ENCODE results near the gene POU2F2. TPM values are rescaled to one million over a fixed set of nuclear protein-coding genes. Genes with fewer than 3 reads are reported as not detected.

POU2F2 gene
- total RNA-seq, 1 experiment from 2014 or later, result 6.0 TPM

DNA sequence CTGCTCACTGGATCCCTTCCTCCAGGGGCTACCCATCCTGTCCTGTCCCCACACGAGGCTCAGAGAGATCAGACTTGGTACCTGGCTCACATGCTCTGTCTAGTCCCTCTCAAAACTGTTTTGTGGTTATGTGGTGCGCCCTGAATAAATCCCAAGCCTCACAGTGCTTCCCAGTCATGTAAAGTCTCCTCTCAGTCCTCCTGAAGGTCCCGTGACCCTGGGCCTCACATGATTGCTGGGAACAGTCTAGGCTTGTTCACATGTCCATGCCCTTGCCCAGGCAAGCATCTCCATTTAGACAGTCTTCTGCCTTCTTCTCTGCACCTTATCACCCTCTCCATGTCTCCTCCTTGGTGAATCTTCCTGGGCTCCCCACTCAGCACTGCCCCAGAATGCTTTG is 36.0 kb upstream of the POU2F2 start:
- Mint-ChIP-seq H3K9me3 (no peaks in the 10 kb centered on the region), H3K27ac (no peak overlapping the region), H3K4me3 (no peak overlapping the region), H3K4me1 (no peaks in the 10 kb centered on the region), H3K27me3 (ENCODE audit: low read depth) (peaks cover 14% of the 10 kb centered on the region), H3K36me3 (no peaks in the 10 kb centered on the region)
- ATAC-seq (no peak), DNase-seq (ENCODE audit: low spot score) (no peak)
- ChIA-PET POLR2A (no interaction called here), CTCF (interaction anchor here (1.4 kb wide), 1 partner anchor 9 kb away, joined by 7 read pairs; no protein-coding TSS in a partner anchor)
- TF ChIP-seq ZNF281 (CRISPR knock-in tag; IDR thresholded peaks at IDR 0.05) (no peak), CTCF (IDR thresholded peaks at IDR 0.05) (no peak), CREM (CRISPR knock-in tag; IDR thresholded peaks at IDR 0.05) (no peak), GTF2I (CRISPR knock-in tag; conservative IDR thresholded peaks at IDR 0.05) (no peak), ZNF396 (CRISPR knock-in tag; IDR thresholded peaks at IDR 0.05; ENCODE audit: borderline replicate concordance) (no peak)
- TF ChIP-seq, protein P1, sequence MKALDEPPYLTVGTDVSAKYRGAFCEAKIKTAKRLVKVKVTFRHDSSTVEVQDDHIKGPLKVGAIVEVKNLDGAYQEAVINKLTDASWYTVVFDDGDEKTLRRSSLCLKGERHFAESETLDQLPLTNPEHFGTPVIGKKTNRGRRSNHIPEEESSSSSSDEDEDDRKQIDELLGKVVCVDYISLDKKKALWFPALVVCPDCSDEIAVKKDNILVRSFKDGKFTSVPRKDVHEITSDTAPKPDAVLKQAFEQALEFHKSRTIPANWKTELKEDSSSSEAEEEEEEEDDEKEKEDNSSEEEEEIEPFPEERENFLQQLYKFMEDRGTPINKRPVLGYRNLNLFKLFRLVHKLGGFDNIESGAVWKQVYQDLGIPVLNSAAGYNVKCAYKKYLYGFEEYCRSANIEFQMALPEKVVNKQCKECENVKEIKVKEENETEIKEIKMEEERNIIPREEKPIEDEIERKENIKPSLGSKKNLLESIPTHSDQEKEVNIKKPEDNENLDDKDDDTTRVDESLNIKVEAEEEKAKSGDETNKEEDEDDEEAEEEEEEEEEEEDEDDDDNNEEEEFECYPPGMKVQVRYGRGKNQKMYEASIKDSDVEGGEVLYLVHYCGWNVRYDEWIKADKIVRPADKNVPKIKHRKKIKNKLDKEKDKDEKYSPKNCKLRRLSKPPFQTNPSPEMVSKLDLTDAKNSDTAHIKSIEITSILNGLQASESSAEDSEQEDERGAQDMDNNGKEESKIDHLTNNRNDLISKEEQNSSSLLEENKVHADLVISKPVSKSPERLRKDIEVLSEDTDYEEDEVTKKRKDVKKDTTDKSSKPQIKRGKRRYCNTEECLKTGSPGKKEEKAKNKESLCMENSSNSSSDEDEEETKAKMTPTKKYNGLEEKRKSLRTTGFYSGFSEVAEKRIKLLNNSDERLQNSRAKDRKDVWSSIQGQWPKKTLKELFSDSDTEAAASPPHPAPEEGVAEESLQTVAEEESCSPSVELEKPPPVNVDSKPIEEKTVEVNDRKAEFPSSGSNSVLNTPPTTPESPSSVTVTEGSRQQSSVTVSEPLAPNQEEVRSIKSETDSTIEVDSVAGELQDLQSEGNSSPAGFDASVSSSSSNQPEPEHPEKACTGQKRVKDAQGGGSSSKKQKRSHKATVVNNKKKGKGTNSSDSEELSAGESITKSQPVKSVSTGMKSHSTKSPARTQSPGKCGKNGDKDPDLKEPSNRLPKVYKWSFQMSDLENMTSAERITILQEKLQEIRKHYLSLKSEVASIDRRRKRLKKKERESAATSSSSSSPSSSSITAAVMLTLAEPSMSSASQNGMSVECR (CRISPR knock-in tag; IDR thresholded peaks at IDR 0.05; ENCODE audit: borderline replicate concordance), result no peak
- TF ChIP-seq, protein P2, sequence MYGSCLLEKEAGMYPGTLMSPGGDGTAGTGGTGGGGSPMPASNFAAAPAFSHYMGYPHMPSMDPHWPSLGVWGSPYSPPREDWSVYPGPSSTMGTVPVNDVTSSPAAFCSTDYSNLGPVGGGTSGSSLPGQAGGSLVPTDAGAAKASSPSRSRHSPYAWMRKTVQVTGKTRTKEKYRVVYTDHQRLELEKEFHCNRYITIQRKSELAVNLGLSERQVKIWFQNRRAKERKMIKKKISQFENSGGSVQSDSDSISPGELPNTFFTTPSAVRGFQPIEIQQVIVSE (CRISPR knock-in tag; IDR thresholded peaks at IDR 0.05; ENCODE audit: borderline replicate concordance), result no peak

DNA sequence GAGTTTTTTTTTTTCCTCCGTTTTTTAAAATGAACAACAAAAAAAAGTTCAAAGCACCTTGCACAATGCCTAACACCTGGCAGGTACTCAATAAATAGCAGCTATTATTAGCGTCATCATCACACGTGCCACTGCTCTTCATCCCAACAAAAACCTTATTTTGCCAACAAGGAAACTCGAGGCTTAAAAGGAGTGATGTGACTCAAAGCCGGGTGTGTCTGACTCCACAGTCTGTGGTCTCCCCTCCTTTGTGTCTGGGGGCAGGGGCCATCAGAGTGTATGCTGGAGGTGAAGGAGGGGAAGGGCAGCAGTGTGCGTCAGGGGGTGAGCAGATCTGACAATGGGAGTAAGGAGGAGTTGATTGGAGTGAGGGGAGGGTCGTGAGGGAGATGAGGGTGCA is 34.1 kb upstream of the POU2F2 start:
- ChIA-PET POLR2A (no interaction called here), CTCF (interaction anchor here (1.5 to 1.7 kb wide), 4 partner anchors 17 to 167 kb away, joined by 3 to 5 read pairs (median 4); no protein-coding TSS in a partner anchor)
- Mint-ChIP-seq H3K27me3 (ENCODE audit: low read depth) (peaks cover 9% of the 10 kb centered on the region; the same call in 1 of the 2 replicates), H3K4me3 (no peak overlapping the region), H3K36me3 (no peaks in the 10 kb centered on the region), H3K4me1 (no peaks in the 10 kb centered on the region), H3K27ac (no peak overlapping the region), H3K9me3 (no peaks in the 10 kb centered on the region)
- no peak for DNase-seq (ENCODE audit: low spot score)
- no peak for ATAC-seq
- no peak for TF ChIP-seq PRDM15 (CRISPR knock-in tag; IDR thresholded peaks at IDR 0.05)
- TF ChIP-seq, protein P3, sequence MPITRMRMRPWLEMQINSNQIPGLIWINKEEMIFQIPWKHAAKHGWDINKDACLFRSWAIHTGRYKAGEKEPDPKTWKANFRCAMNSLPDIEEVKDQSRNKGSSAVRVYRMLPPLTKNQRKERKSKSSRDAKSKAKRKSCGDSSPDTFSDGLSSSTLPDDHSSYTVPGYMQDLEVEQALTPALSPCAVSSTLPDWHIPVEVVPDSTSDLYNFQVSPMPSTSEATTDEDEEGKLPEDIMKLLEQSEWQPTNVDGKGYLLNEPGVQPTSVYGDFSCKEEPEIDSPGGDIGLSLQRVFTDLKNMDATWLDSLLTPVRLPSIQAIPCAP (CRISPR knock-in tag; IDR thresholded peaks at IDR 0.05), result no peak
- no peak for TF ChIP-seq GTF2I (CRISPR knock-in tag; conservative IDR thresholded peaks at IDR 0.05)
- TF ChIP-seq NFATC4 (CRISPR knock-in tag; IDR thresholded peaks at IDR 0.05), result no peak
- TF ChIP-seq, protein P4, sequence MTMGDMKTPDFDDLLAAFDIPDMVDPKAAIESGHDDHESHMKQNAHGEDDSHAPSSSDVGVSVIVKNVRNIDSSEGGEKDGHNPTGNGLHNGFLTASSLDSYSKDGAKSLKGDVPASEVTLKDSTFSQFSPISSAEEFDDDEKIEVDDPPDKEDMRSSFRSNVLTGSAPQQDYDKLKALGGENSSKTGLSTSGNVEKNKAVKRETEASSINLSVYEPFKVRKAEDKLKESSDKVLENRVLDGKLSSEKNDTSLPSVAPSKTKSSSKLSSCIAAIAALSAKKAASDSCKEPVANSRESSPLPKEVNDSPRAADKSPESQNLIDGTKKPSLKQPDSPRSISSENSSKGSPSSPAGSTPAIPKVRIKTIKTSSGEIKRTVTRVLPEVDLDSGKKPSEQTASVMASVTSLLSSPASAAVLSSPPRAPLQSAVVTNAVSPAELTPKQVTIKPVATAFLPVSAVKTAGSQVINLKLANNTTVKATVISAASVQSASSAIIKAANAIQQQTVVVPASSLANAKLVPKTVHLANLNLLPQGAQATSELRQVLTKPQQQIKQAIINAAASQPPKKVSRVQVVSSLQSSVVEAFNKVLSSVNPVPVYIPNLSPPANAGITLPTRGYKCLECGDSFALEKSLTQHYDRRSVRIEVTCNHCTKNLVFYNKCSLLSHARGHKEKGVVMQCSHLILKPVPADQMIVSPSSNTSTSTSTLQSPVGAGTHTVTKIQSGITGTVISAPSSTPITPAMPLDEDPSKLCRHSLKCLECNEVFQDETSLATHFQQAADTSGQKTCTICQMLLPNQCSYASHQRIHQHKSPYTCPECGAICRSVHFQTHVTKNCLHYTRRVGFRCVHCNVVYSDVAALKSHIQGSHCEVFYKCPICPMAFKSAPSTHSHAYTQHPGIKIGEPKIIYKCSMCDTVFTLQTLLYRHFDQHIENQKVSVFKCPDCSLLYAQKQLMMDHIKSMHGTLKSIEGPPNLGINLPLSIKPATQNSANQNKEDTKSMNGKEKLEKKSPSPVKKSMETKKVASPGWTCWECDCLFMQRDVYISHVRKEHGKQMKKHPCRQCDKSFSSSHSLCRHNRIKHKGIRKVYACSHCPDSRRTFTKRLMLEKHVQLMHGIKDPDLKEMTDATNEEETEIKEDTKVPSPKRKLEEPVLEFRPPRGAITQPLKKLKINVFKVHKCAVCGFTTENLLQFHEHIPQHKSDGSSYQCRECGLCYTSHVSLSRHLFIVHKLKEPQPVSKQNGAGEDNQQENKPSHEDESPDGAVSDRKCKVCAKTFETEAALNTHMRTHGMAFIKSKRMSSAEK (CRISPR knock-in tag; IDR thresholded peaks at IDR 0.05; ENCODE audit: borderline replicate concordance), result no peak
- no peak for TF ChIP-seq USF1 (CRISPR knock-in tag; IDR thresholded peaks at IDR 0.05)
- TF ChIP-seq CREB1 (CRISPR knock-in tag; IDR thresholded peaks at IDR 0.05), result no peak
- TF ChIP-seq, protein P5, sequence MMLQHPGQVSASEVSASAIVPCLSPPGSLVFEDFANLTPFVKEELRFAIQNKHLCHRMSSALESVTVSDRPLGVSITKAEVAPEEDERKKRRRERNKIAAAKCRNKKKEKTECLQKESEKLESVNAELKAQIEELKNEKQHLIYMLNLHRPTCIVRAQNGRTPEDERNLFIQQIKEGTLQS (CRISPR knock-in tag; conservative IDR thresholded peaks at IDR 0.05), result no peak

Data from WTC11 (cell line).